ENCODE measurements around the gene C6orf58.

The C6orf58 gene

GRCh38 chr6:127576874-127577273, at the start of gene C6orf58:
TSS of gene C6orf58 (plus strand) at chr6:127577174. CDS start at chr6:127577186, 12 bp downstream.
- no peak within 1 kb of the TSS for H3K27ac ChIP-seq (ENCODE audit: low read length)
- no peaks in the 10 kb centered on the region for H3K27me3 ChIP-seq (replicated peaks; ENCODE audit: insufficient read depth, low read length)
- no peaks in the 10 kb centered on the region for H3F3A ChIP-seq (ENCODE audit: insufficient read depth, low read length)
- H3K9me2 ChIP-seq (replicated peaks; ENCODE audit: insufficient read depth, low read length): no peaks in the 10 kb centered on the region
- no peak within 1 kb of the TSS for H2AFZ ChIP-seq (ENCODE audit: low read length)
- no peak within 1 kb of the TSS for H3K4me2 ChIP-seq (ENCODE audit: low read depth, low read length)
- no peak for TF ChIP-seq CTCF (IDR thresholded peaks at IDR 0.05; ENCODE audit: low read length)
- TF ChIP-seq EZH2 (optimal IDR thresholded peaks at IDR 0.05; ENCODE audit: low read depth, low read length): no peak
- TF ChIP-seq EZH2phosphoT487 (IDR thresholded peaks at IDR 0.05; ENCODE audit: low read length): no peak
- H3K4me3 ChIP-seq (ENCODE audit: low read length): no peak within 1 kb of the TSS
- H3K4me1 ChIP-seq (ENCODE audit: low read length): no peaks in the 10 kb centered on the region
- no peak within 1 kb of the TSS for H3K9ac ChIP-seq (ENCODE audit: low read length)
- no peaks in the 10 kb centered on the region for H3K9me3 ChIP-seq (replicated peaks; ENCODE audit: insufficient read depth, low read length)
- no peaks in the 10 kb centered on the region for H4K20me1 ChIP-seq (ENCODE audit: insufficient read depth, low read length)
- no peak for DNase-seq
- H3K36me3 ChIP-seq (replicated peaks; ENCODE audit: insufficient read depth, low read length): no peaks in the 10 kb centered on the region
- H3K79me2 ChIP-seq (ENCODE audit: low read length): no peaks in the 10 kb centered on the region

GRCh38 chr6:127533011-127533410, 44.0 kb upstream of the C6orf58 start:
- Histone ChIP-seq H3K27me3 (replicated peaks; ENCODE audit: insufficient read depth, low read length) (no peaks in the 10 kb centered on the region), H3K27ac (ENCODE audit: low read length) (no peak overlapping the region), H3K79me2 (ENCODE audit: low read length) (no peaks in the 10 kb centered on the region), H4K20me1 (ENCODE audit: insufficient read depth, low read length) (no peaks in the 10 kb centered on the region), H3K9ac (ENCODE audit: low read length) (no peak overlapping the region), H3K36me3 (replicated peaks; ENCODE audit: insufficient read depth, low read length) (no peaks in the 10 kb centered on the region), H2AFZ (ENCODE audit: low read length) (no peak overlapping the region), H3K9me2 (replicated peaks; ENCODE audit: insufficient read depth, low read length) (no peaks in the 10 kb centered on the region), H3K4me3 (ENCODE audit: low read length) (no peak overlapping the region), H3K9me3 (replicated peaks; ENCODE audit: insufficient read depth, low read length) (no peaks in the 10 kb centered on the region), H3K4me1 (ENCODE audit: low read length) (no peaks in the 10 kb centered on the region), H3K4me2 (ENCODE audit: low read depth, low read length) (no peak overlapping the region), H3F3A (ENCODE audit: insufficient read depth, low read length) (no peaks in the 10 kb centered on the region)
- TF ChIP-seq CTCF (IDR thresholded peaks at IDR 0.05; ENCODE audit: low read length): no peak
- DNase-seq: no peak

GRCh38 chr6:127533736-127534135, 43.2 kb upstream of the C6orf58 start:
- Histone ChIP-seq H3K27me3 (replicated peaks; ENCODE audit: insufficient read depth, low read length) (no peaks in the 10 kb centered on the region), H3K9me3 (replicated peaks; ENCODE audit: insufficient read depth, low read length) (no peaks in the 10 kb centered on the region), H3K9me2 (replicated peaks; ENCODE audit: insufficient read depth, low read length) (no peaks in the 10 kb centered on the region), H3K4me2 (ENCODE audit: low read depth, low read length) (no peak overlapping the region), H3F3A (ENCODE audit: insufficient read depth, low read length) (no peaks in the 10 kb centered on the region), H3K9ac (ENCODE audit: low read length) (no peak overlapping the region), H3K79me2 (ENCODE audit: low read length) (no peaks in the 10 kb centered on the region), H3K4me1 (ENCODE audit: low read length) (no peaks in the 10 kb centered on the region), H4K20me1 (ENCODE audit: insufficient read depth, low read length) (no peaks in the 10 kb centered on the region), H3K27ac (ENCODE audit: low read length) (no peak overlapping the region), H3K36me3 (replicated peaks; ENCODE audit: insufficient read depth, low read length) (no peaks in the 10 kb centered on the region), H3K4me3 (ENCODE audit: low read length) (no peak overlapping the region), H2AFZ (ENCODE audit: low read length) (no peak overlapping the region)
- no peak for DNase-seq
- TF ChIP-seq CTCF (IDR thresholded peaks at IDR 0.05; ENCODE audit: low read length): no peak
- no peak for TF ChIP-seq EZH2phosphoT487 (IDR thresholded peaks at IDR 0.05; ENCODE audit: low read length)
- no peak for TF ChIP-seq EZH2 (optimal IDR thresholded peaks at IDR 0.05; ENCODE audit: low read depth, low read length)

Measured in MM.1S (cell line).